Hippocampal formation (tissue), 2 donors: Measurements from ENCODE around the gene GTPBP2.
"Not testable (repeated sequence)": the region's sequence is repeated elsewhere in the genome, so short reads cannot be mapped to it uniquely, and the experiment has no call there.

Experiments used
- DNase-seq, 2 donors: peaks; one replicate each; lab custom pipeline; 2025; lab: John Stamatoyannopoulos, UW

Gene GTPBP2

GRCh38 chr6:43629104-43629504, at the start of gene GTPBP2:
Gene GTPBP2, minus strand, starts transcription at chr6:43629264. Its CDS starts 102 bp downstream, at chr6:43629162.
- peak; percentile 99 for DNase-seq

- DNase-seq = no peak
Observed at GRCh38 chr6:43678341-43678740, 49.3 kb upstream of the GTPBP2 start.

- DNase-seq = no peak
Observed at GRCh38 chr6:43677759-43678158, 48.7 kb upstream of the GTPBP2 start.

GRCh38 chr6:43676962-43677606, 48.0 kb upstream of the GTPBP2 start:
- no peak for DNase-seq

GRCh38 chr6:43674921-43675320, 45.9 kb upstream of the GTPBP2 start:
- no peak for DNase-seq

- DNase-seq = no peak
Observed at GRCh38 chr6:43674291-43674690, 45.2 kb upstream of the GTPBP2 start.

GRCh38 chr6:43673444-43674084, 44.5 kb upstream of the GTPBP2 start:
- peak; percentile 21 to 53 for DNase-seq

GRCh38 chr6:43671801-43672690, 43.0 kb upstream of the GTPBP2 start:
- DNase-seq = no peak

GRCh38 chr6:43671011-43671800, 42.1 kb upstream of the GTPBP2 start:
- DNase-seq = no peak

GRCh38 chr6:43670623-43670986, 41.5 kb upstream of the GTPBP2 start:
- no peak for DNase-seq

- no peak for DNase-seq
Observed at GRCh38 chr6:43669922-43670622, 41.0 kb upstream of the GTPBP2 start.

- DNase-seq = peak; percentile 40 to 46
Observed at GRCh38 chr6:43669050-43669921, 40.2 kb upstream of the GTPBP2 start.

- peak; percentile 26 to 44 for DNase-seq
Observed at GRCh38 chr6:43668151-43669028, 39.3 kb upstream of the GTPBP2 start.

GRCh38 chr6:43667245-43668150, 38.4 kb upstream of the GTPBP2 start:
- peak; percentile 16 to 72 for DNase-seq

GRCh38 chr6:43666196-43666920, 37.3 kb upstream of the GTPBP2 start:
- no peak for DNase-seq

- DNase-seq = no peak
Observed at GRCh38 chr6:43665376-43665775, 36.3 kb upstream of the GTPBP2 start.

- DNase-seq = not testable (repeated sequence)
Observed at GRCh38 chr6:43662948-43663347, 33.9 kb upstream of the GTPBP2 start.

GRCh38 chr6:43658161-43658560, 29.1 kb upstream of the GTPBP2 start:
- DNase-seq = no peak
